ENCODE data around the gene CCDC57. TPM values are rescaled to one million over a fixed set of nuclear protein-coding genes. Genes with fewer than 3 reads are reported as not detected.
"Not testable (repeated sequence)": the region's sequence is repeated elsewhere in the genome, so short reads cannot be mapped to it uniquely, and the experiment has no call there.

Gene CCDC57
- total RNA-seq, 1 donor, result 21.0 TPM

- Histone ChIP-seq H3K27me3 (ENCODE audit: insufficient read depth, low read length) (no peaks in the 10 kb centered on the region), H3K27ac (ENCODE audit: low read depth, low read length) (no peak overlapping the region)
- peak; percentile 50 for DNase-seq (ENCODE audit: insufficient read length, low spot score, missing footprints)
Observed at GRCh38 chr17:82134101-82134500, 78.5 kb downstream of the CCDC57 start.

DNA sequence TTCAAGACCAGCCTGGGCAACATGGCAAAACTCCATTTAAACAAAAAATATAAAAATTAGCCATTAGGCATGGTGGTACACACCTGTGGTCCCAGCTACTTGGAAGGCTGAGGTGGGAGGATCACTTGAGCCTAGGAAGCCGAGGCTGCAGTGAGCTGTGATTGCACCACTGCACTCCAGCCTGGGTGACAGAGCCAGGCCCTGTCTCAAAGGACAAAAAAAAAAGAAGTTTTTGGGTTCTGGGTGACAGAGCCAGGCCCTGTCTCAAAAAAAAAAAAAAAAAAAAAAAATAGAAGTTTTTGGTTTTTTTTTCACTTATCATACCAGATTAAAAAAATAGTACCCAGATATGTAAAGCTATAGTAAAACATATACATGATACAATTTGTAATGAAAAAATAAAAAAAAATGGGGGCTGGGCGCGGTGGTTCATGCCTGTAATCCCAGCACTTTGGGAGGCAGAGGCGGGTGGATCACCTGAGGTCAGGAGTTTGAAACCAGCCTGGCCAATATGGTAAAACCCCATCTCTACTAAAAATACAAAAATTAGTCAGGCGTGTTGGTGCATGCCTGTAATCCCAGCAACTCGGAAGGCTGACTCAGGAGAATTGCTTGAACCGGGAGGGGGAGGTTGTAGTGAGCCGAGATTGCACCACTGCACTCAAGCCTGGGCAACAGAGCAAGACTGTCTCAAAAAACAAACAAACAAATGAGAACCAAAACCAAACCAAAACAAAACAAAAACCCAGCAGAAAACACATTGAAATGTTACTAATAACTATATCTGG, 79.3 kb downstream of the CCDC57 start:
- H3K4me1 ChIP-seq (ENCODE audit: insufficient read depth, low read length); H3K79me2 ChIP-seq (ENCODE audit: insufficient read depth, low read length); DNase-seq (ENCODE audit: insufficient read length, low spot score, missing footprints); H2AFZ ChIP-seq (ENCODE audit: low read length); H3K36me3 ChIP-seq (ENCODE audit: insufficient read depth, low read length); H3K9me3 ChIP-seq (ENCODE audit: low read depth, low read length); H4K20me1 ChIP-seq (ENCODE audit: insufficient read depth, low read length); H3K4me3 ChIP-seq (ENCODE audit: insufficient read depth, low read length); H3K27ac ChIP-seq (ENCODE audit: low read depth, low read length); H3K27me3 ChIP-seq (ENCODE audit: insufficient read depth, low read length): not testable (repeated sequence)
- H3K4me2 ChIP-seq (ENCODE audit: insufficient read depth, low read length), result peak overlapping the region; percentile 12

More at GRCh38 chr17:82134101-82134500, 78.5 kb downstream of the CCDC57 start:
- Histone ChIP-seq H3K4me1 (ENCODE audit: insufficient read depth, low read length) (peaks cover 3% of the 10 kb centered on the region), H2AFZ (ENCODE audit: low read length) (no peak overlapping the region), H3K9me3 (ENCODE audit: low read depth, low read length) (no peaks in the 10 kb centered on the region), H3K4me2 (ENCODE audit: insufficient read depth, low read length) (peak overlapping the region; percentile 12), H3K36me3 (ENCODE audit: insufficient read depth, low read length) (no peaks in the 10 kb centered on the region), H4K20me1 (ENCODE audit: insufficient read depth, low read length) (no peaks in the 10 kb centered on the region), H3K4me3 (ENCODE audit: insufficient read depth, low read length) (no peak overlapping the region), H3K79me2 (ENCODE audit: insufficient read depth, low read length) (no peaks in the 10 kb centered on the region)
- TF ChIP-seq, protein P1, sequence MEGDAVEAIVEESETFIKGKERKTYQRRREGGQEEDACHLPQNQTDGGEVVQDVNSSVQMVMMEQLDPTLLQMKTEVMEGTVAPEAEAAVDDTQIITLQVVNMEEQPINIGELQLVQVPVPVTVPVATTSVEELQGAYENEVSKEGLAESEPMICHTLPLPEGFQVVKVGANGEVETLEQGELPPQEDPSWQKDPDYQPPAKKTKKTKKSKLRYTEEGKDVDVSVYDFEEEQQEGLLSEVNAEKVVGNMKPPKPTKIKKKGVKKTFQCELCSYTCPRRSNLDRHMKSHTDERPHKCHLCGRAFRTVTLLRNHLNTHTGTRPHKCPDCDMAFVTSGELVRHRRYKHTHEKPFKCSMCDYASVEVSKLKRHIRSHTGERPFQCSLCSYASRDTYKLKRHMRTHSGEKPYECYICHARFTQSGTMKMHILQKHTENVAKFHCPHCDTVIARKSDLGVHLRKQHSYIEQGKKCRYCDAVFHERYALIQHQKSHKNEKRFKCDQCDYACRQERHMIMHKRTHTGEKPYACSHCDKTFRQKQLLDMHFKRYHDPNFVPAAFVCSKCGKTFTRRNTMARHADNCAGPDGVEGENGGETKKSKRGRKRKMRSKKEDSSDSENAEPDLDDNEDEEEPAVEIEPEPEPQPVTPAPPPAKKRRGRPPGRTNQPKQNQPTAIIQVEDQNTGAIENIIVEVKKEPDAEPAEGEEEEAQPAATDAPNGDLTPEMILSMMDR (IDR thresholded peaks at IDR 0.05; ENCODE audit: extremely low read depth, low read depth, low read length), result no peak

DNA sequence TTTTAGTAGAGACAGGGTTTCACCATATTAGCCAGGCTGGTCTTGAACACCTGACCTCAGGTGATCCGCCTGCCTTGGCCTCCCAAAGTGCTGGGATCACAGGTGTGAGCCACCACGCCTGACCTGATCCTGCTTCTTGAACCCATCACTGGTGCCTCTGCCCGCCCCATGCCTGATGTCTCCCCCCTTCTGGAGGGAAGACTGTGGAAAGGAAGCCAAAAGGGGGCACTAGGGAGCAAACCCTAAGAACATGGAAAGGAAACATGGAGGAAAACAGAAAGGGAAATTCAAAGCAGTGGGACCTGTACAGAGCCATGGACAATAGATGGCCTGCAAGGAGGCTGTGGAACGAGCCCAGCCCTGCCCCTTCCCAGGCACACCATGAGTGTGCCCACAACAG, 83.5 kb downstream of the CCDC57 start:
- peak; percentile 48 for DNase-seq (ENCODE audit: insufficient read length, low spot score, missing footprints)
- Histone ChIP-seq H3K36me3 (ENCODE audit: insufficient read depth, low read length) (peaks cover 3% of the 10 kb centered on the region), H3K4me1 (ENCODE audit: insufficient read depth, low read length) (peaks cover 3% of the 10 kb centered on the region), H3K27ac (ENCODE audit: low read depth, low read length) (no peak overlapping the region), H2AFZ (ENCODE audit: low read length) (no peak overlapping the region), H3K4me2 (ENCODE audit: insufficient read depth, low read length) (no peak overlapping the region), H4K20me1 (ENCODE audit: insufficient read depth, low read length) (no peaks in the 10 kb centered on the region), H3K79me2 (ENCODE audit: insufficient read depth, low read length) (no peaks in the 10 kb centered on the region), H3K4me3 (ENCODE audit: insufficient read depth, low read length) (no peak overlapping the region), H3K9me3 (ENCODE audit: low read depth, low read length) (no peaks in the 10 kb centered on the region), H3K27me3 (ENCODE audit: insufficient read depth, low read length) (no peaks in the 10 kb centered on the region)
- TF ChIP-seq, protein P1 (IDR thresholded peaks at IDR 0.05; ENCODE audit: extremely low read depth, low read depth, low read length), result peak; percentile 17

DNA sequence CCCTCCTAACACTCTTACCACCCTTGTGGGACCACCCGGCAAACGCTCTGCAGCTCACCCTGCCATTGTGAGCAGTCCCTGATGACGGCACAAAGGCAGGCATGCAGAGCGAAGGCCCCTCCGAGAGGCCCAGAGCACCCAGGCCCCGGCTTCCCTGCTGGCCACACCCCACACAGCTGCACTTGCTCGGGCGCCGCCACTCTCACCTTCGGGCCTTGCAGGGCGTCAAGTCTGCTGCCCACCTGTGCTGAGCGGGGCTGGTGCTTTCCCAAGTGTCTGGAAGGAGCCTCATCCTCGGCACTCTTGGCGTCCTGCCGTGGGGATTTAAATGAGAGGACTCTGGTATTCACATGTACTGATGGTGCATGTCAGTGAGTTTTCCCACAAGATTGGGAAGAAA, 84.4 kb downstream of the CCDC57 start:
- Histone ChIP-seq H3K9me3 (ENCODE audit: low read depth, low read length) (no peaks in the 10 kb centered on the region), H3K36me3 (ENCODE audit: insufficient read depth, low read length) (peaks cover 3% of the 10 kb centered on the region), H3K27me3 (ENCODE audit: insufficient read depth, low read length) (no peaks in the 10 kb centered on the region), H3K79me2 (ENCODE audit: insufficient read depth, low read length) (no peaks in the 10 kb centered on the region), H2AFZ (ENCODE audit: low read length) (no peak overlapping the region), H3K4me3 (ENCODE audit: insufficient read depth, low read length) (no peak overlapping the region), H3K4me2 (ENCODE audit: insufficient read depth, low read length) (no peak overlapping the region), H3K27ac (ENCODE audit: low read depth, low read length) (no peak overlapping the region), H4K20me1 (ENCODE audit: insufficient read depth, low read length) (no peaks in the 10 kb centered on the region), H3K4me1 (ENCODE audit: insufficient read depth, low read length) (peaks cover 3% of the 10 kb centered on the region)
- no peak for DNase-seq (ENCODE audit: insufficient read length, low spot score, missing footprints)
- TF ChIP-seq, protein P1 (IDR thresholded peaks at IDR 0.05; ENCODE audit: extremely low read depth, low read depth, low read length), result no peak

Measured in osteoblast (primary cell).